Measurements from ENCODE around the gene GTSE1. TPM values are rescaled to one million over a fixed set of nuclear protein-coding genes. Genes with fewer than 3 reads are reported as not detected.
"Not testable (repeated sequence)": the region's sequence is repeated elsewhere in the genome, so short reads cannot be mapped to it uniquely, and the experiment has no call there.

GTSE1 gene
- total RNA-seq, 2 experiments from 2014 or later: 39.4 to 41.4 TPM

GRCh38 chr22:46262449-46263215 lies 34.0 kb upstream of the GTSE1 start:
- H3K27me3 Mint-ChIP-seq: peaks cover 61% of the 10 kb centered on the region
- peak; percentile 29 for TF ChIP-seq CTCF (IDR thresholded peaks at IDR 0.05)
- H3K9me3 Mint-ChIP-seq: no peaks in the 10 kb centered on the region
- ATAC-seq: peak; percentile 82
- CTCF ChIA-PET: interaction anchor here (1.4 to 1.7 kb wide), 2 partner anchors 14 to 145 kb away, joined by 3 read pairs; no protein-coding TSS in a partner anchor
- POLR2A ChIA-PET: interaction anchor here (1.1 kb wide), 1 partner anchor 23 kb away, joined by 3 read pairs; no protein-coding TSS in a partner anchor
- H3K4me3 Mint-ChIP-seq: no peak overlapping the region
- H3K4me1 Mint-ChIP-seq (ENCODE audit: low read depth): peaks cover 9% of the 10 kb centered on the region
- H3K36me3 Mint-ChIP-seq (ENCODE audit: low read depth): no peaks in the 10 kb centered on the region
- peak; percentile 68 for DNase-seq
- H3K27ac Mint-ChIP-seq: no peak overlapping the region
- intact Hi-C loops (cut with micrococcal nuclease): no loop called here

GRCh38 chr22:46263216-46263590 lies 33.5 kb upstream of the GTSE1 start, which contains the start of gene PKDREJ:
Gene PKDREJ, minus strand, starts transcription at chr22:46263343. Its CDS starts 21 bp downstream, at chr22:46263322.
- Mint-ChIP-seq H3K27ac (no peak within 1 kb of the TSS), H3K4me3 (peak within 1 kb of the TSS; percentile 24), H3K27me3 (peaks cover 61% of the 10 kb centered on the region), H3K9me3 (no peaks in the 10 kb centered on the region), H3K36me3 (ENCODE audit: low read depth) (no peaks in the 10 kb centered on the region), H3K4me1 (ENCODE audit: low read depth) (peaks cover 10% of the 10 kb centered on the region)
- no peak for ATAC-seq
- DNase-seq: no peak
- POLR2A ChIA-PET: interaction anchor here (1.1 kb wide), 1 partner anchor 23 kb away, joined by 3 read pairs; no protein-coding TSS in a partner anchor
- TF ChIP-seq CTCF (IDR thresholded peaks at IDR 0.05): no peak
- intact Hi-C loops (cut with micrococcal nuclease): no loop called here
- CTCF ChIA-PET: interaction anchor here (1.4 kb wide), 1 partner anchor 15 kb away, joined by 3 read pairs; no protein-coding TSS in a partner anchor

GRCh38 chr22:46264520-46264919 lies 32.1 kb upstream of the GTSE1 start:
- POLR2A ChIA-PET: interaction anchor here (0.6 to 1.1 kb wide), 2 partner anchors 31 to 36 kb away, joined by 3 to 4 read pairs; no protein-coding TSS in a partner anchor
- H3K27ac Mint-ChIP-seq; DNase-seq; intact Hi-C loops (cut with micrococcal nuclease); CTCF ChIA-PET; H3K9me3 Mint-ChIP-seq; H3K36me3 Mint-ChIP-seq (ENCODE audit: low read depth); H3K4me3 Mint-ChIP-seq; ATAC-seq: not testable (repeated sequence)
- Mint-ChIP-seq H3K4me1 (ENCODE audit: low read depth) (peaks cover 15% of the 10 kb centered on the region), H3K27me3 (peaks cover 56% of the 10 kb centered on the region)

GRCh38 chr22:46265627-46266026 lies 31.0 kb upstream of the GTSE1 start:
- CTCF ChIA-PET; H3K9me3 Mint-ChIP-seq; DNase-seq; ATAC-seq; H3K36me3 Mint-ChIP-seq (ENCODE audit: low read depth); intact Hi-C loops (cut with micrococcal nuclease); H3K4me3 Mint-ChIP-seq; H3K27ac Mint-ChIP-seq: not testable (repeated sequence)
- peaks cover 46% of the 10 kb centered on the region for H3K27me3 Mint-ChIP-seq
- peaks cover 15% of the 10 kb centered on the region for H3K4me1 Mint-ChIP-seq (ENCODE audit: low read depth)
- POLR2A ChIA-PET: interaction anchor here (1.1 kb wide), 1 partner anchor 30 kb away, joined by 4 read pairs; no protein-coding TSS in a partner anchor

- ChIA-PET CTCF (interaction anchor here (1.4 to 2.1 kb wide), 2 partner anchors 9 to 19 kb away, joined by 3 to 6 read pairs; no protein-coding TSS in a partner anchor), POLR2A (interaction anchor here (0.7 to 1.8 kb wide), 4 partner anchors 10 to 69 kb away, joined by 3 to 7 read pairs (median 4); partner anchors contain the start of gene CDPF1)
- TF ChIP-seq CTCF (IDR thresholded peaks at IDR 0.05): no peak
- no peaks in the 10 kb centered on the region for H3K36me3 Mint-ChIP-seq (ENCODE audit: low read depth)
- H3K27me3 Mint-ChIP-seq: peaks cover 27% of the 10 kb centered on the region
- H3K4me1 Mint-ChIP-seq (ENCODE audit: low read depth): peaks cover 11% of the 10 kb centered on the region
- intact Hi-C loops (cut with micrococcal nuclease): no loop called here
- H3K4me3 Mint-ChIP-seq: peak within 1 kb of the TSS; percentile 77
- H3K27ac Mint-ChIP-seq: peak within 1 kb of the TSS; percentile 27
- ATAC-seq: peak; percentile 88
- peak; percentile 48 for DNase-seq
- no peaks in the 10 kb centered on the region for H3K9me3 Mint-ChIP-seq
Observed at GRCh38 chr22:46267431-46268279, 29.0 kb upstream of the GTSE1 start, which contains the start of gene TTC38. Gene TTC38, plus strand, starts transcription at chr22:46268008. Its CDS starts 32 bp downstream, at chr22:46268040.

Measured in activated CD8-positive, alpha-beta T cell treated with anti-CD3 and anti-CD28 coated beads for 36 hours (primary cell).